Measurements from ENCODE around the gene MEIOSIN. TPM values are rescaled to one million over a fixed set of nuclear protein-coding genes. Genes with fewer than 3 reads are reported as not detected.
A peak's percentile ranks its signal among the peaks of the same experiment; 100 is the strongest.
"Not testable (repeated sequence)": the region's sequence is repeated elsewhere in the genome, so short reads cannot be mapped to it uniquely, and the experiment has no call there.

MEIOSIN gene
- polyA plus RNA-seq, 1 donor (not counting 4 experiments of a cell fraction or from before 2014, with no cell fraction given), result not detected

DNA sequence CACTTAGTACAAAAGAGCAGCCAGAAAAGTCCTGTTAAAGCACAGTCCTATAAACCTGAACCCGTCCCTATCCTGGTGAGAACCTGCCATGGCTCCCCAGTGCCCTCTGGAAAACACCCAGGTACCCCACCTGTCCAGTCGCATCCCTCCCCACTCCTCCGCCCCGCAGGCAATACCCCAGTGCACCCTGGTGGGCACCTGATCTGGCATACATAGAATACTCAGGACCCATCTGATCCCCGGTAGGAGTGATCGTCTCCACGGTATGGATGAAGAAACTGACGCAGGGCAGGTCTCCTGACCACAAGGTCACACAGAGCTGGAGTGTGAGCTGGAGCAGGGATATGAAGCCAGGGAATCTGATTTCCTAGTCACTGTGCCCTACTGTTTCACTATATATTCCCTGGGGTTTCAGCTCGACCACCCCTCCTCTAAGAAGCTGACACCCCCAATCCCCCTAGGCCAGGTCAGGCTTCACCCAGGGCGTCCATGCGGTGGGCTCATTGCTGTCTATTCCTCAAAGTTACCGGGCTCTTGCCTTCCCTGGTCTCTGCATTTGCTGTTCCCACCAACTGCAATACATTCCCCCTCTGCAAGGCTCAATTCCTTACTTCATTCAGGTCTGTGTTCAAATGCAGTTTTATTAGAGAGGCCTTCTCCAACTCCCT, 15.1 kb upstream of the MEIOSIN start:
- Histone ChIP-seq H3K4me1 (ENCODE audit: control insufficient read depth, extremely low read depth, insufficient read depth, low read length) (peaks cover 21% of the 10 kb centered on the region), H3K27me3 (ENCODE audit: control insufficient read depth, extremely low read depth, insufficient read depth, low read length) (no peaks in the 10 kb centered on the region), H3K4me3 (ENCODE audit: control insufficient read depth in 2 of 3, extremely low read depth in 1 of 3, insufficient read depth in 2 of 3, low read depth in 1 of 3, low read length in 3 of 3) (peak overlapping the region; percentile 47 to 83 (median 76)), H3K79me2 (ENCODE audit: control insufficient read depth, insufficient read depth, low read length) (peaks cover 60% of the 10 kb centered on the region), H3K27ac (ENCODE audit: control insufficient read depth, insufficient read depth, low read length) (peak overlapping the region; percentile 94), H3K9me1 (ENCODE audit: control insufficient read depth, extremely low read depth, insufficient read depth, low read length) (no peaks in the 10 kb centered on the region), H2AFZ (ENCODE audit: control insufficient read depth, low read length) (no peak overlapping the region), H4K20me1 (ENCODE audit: control insufficient read depth, extremely low read depth, insufficient read depth, low read length) (peaks cover 3% of the 10 kb centered on the region), H3K4me2 (ENCODE audit: control insufficient read depth, extremely low read depth, insufficient read depth, low read depth, low read length) (peak overlapping the region; percentile 94), H3K9me3 (ENCODE audit: control insufficient read depth, low read depth, low read length) (no peaks in the 10 kb centered on the region), H3K9ac (ENCODE audit: control insufficient read depth, extremely low read depth, insufficient read depth, low read length) (peak overlapping the region; percentile 82), H3K36me3 (ENCODE audit: control insufficient read depth in 2 of 2, extremely low read depth in 1 of 2, insufficient read depth in 2 of 2, low read length in 2 of 2) (peaks cover 15 to 21% of the 10 kb centered on the region in 2 experiments)
- DNase-seq (ENCODE audit: low read depth, low spot score), result no peak
- TF ChIP-seq CTCF (optimal IDR thresholded peaks at IDR 0.05 in 1 of 3, IDR thresholded peaks at IDR 0.05 in 1 of 3, conservative IDR thresholded peaks at IDR 0.05 in 1 of 3; ENCODE audit: extremely low read depth in 1 of 3, insufficient read depth in 2 of 3, low read length in 3 of 3), result no peak
- TF ChIP-seq EZH2 (IDR thresholded peaks at IDR 0.05; ENCODE audit: low read length), result no peak
- dilution Hi-C loops (cut with MboI; ENCODE audit: extremely low pct_ligation_motif_present, low sequenced_read_pairs), result no loop called here
- FAIRE-seq, result no peak

DNA sequence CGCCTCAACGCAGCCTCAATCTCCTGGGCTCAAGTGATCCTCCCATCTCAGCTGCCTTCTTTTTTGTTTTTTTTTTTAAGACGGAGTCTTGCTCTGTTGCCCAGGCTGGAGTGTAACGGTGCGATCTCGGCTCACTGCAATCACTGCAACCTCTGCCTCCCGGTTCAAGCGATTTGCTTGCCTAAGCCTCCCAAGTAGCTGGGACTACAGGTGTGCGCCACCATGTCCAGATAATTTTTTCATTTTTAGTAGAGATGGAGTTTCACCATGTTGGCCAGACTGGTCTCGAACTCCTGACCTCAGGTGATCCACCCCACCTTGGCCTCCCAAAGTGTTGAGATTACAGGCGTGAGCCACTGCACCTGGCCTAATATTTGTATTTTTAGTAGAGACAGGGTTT, 13.2 kb upstream of the MEIOSIN start:
- dilution Hi-C loops (cut with MboI; ENCODE audit: extremely low pct_ligation_motif_present, low sequenced_read_pairs); H3K4me3 ChIP-seq (ENCODE audit: control insufficient read depth in 2 of 3, extremely low read depth in 1 of 3, insufficient read depth in 2 of 3, low read depth in 1 of 3, low read length in 3 of 3); H3K9ac ChIP-seq (ENCODE audit: control insufficient read depth, extremely low read depth, insufficient read depth, low read length); H2AFZ ChIP-seq (ENCODE audit: control insufficient read depth, low read length); H3K9me3 ChIP-seq (ENCODE audit: control insufficient read depth, low read depth, low read length); H3K27me3 ChIP-seq (ENCODE audit: control insufficient read depth, extremely low read depth, insufficient read depth, low read length); FAIRE-seq; H3K9me1 ChIP-seq (ENCODE audit: control insufficient read depth, extremely low read depth, insufficient read depth, low read length); H4K20me1 ChIP-seq (ENCODE audit: control insufficient read depth, extremely low read depth, insufficient read depth, low read length); DNase-seq (ENCODE audit: low read depth, low spot score); H3K27ac ChIP-seq (ENCODE audit: control insufficient read depth, insufficient read depth, low read length); H3K4me2 ChIP-seq (ENCODE audit: control insufficient read depth, extremely low read depth, insufficient read depth, low read depth, low read length): not testable (repeated sequence)
- Histone ChIP-seq H3K36me3 (ENCODE audit: control insufficient read depth in 2 of 2, extremely low read depth in 1 of 2, insufficient read depth in 2 of 2, low read length in 2 of 2) (peaks cover 12 to 18% of the 10 kb centered on the region in 2 experiments), H3K4me1 (ENCODE audit: control insufficient read depth, extremely low read depth, insufficient read depth, low read length) (peaks cover 21% of the 10 kb centered on the region), H3K79me2 (ENCODE audit: control insufficient read depth, insufficient read depth, low read length) (peaks cover 50% of the 10 kb centered on the region)

DNA sequence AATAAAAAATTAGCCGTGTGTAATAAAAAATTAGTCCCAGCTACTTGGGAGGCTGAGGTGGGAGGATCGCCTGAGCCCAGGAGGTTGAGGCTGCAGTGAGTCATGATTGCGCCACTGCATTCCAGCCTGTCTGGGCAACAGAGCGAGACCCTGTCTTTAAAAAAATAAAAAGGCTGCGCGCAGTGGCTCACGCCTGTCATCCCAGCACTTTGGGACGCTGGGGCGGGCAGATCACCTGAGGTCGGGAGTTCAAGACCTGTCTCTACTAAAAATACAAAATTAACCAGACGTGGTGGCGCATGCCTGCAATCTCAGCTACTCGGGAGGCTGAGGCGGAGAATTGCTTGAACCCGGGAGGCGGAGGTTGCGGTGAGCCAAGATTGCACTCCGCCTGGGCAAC, 4.6 kb upstream of the MEIOSIN start:
- peaks cover 56% of the 10 kb centered on the region for H3K79me2 ChIP-seq (ENCODE audit: control insufficient read depth, insufficient read depth, low read length)
- H3K36me3 ChIP-seq (ENCODE audit: control insufficient read depth in 2 of 2, extremely low read depth in 1 of 2, insufficient read depth in 2 of 2, low read length in 2 of 2); H4K20me1 ChIP-seq (ENCODE audit: control insufficient read depth, extremely low read depth, insufficient read depth, low read length); H3K9me3 ChIP-seq (ENCODE audit: control insufficient read depth, low read depth, low read length); FAIRE-seq; H3K9ac ChIP-seq (ENCODE audit: control insufficient read depth, extremely low read depth, insufficient read depth, low read length); H2AFZ ChIP-seq (ENCODE audit: control insufficient read depth, low read length); H3K27me3 ChIP-seq (ENCODE audit: control insufficient read depth, extremely low read depth, insufficient read depth, low read length); H3K4me2 ChIP-seq (ENCODE audit: control insufficient read depth, extremely low read depth, insufficient read depth, low read depth, low read length); H3K4me3 ChIP-seq (ENCODE audit: control insufficient read depth in 2 of 3, extremely low read depth in 1 of 3, insufficient read depth in 2 of 3, low read depth in 1 of 3, low read length in 3 of 3); H3K27ac ChIP-seq (ENCODE audit: control insufficient read depth, insufficient read depth, low read length); dilution Hi-C loops (cut with MboI; ENCODE audit: extremely low pct_ligation_motif_present, low sequenced_read_pairs); DNase-seq (ENCODE audit: low read depth, low spot score); H3K9me1 ChIP-seq (ENCODE audit: control insufficient read depth, extremely low read depth, insufficient read depth, low read length): not testable (repeated sequence)
- peaks cover 15% of the 10 kb centered on the region for H3K4me1 ChIP-seq (ENCODE audit: control insufficient read depth, extremely low read depth, insufficient read depth, low read length)

Data from keratinocyte (primary cell).